Ovary (tissue), 9 donors: ENCODE data around the gene WNT7A. TPM values are rescaled to one million over a fixed set of nuclear protein-coding genes. Genes with fewer than 3 reads are reported as not detected.
A peak's percentile ranks its signal among the peaks of the same experiment; 100 is the strongest.

ENCODE experiments used
- DNase-seq, 5 donors: peaks; one replicate each; pipeline ENCODE4 v3.0.0-alpha.2; 2019 to 2020
- H3K27ac ChIP-seq, 2 donors: fragments of 200-600 bp; one replicate each; pipeline versions ENCODE4 v1.5.1 to v1.8.0; 2019 to 2022
- H3K27me3 ChIP-seq: fragments of 200-600 bp; one replicate; pipeline ENCODE4 v1.8.0; 2022
- H3K36me3 ChIP-seq: fragments of 200-600 bp; sonication (generic); one replicate; pipeline ENCODE4 v1.5.1; 2019
- H3K4me1 ChIP-seq: one replicate; pipeline ENCODE4 v1.8.1; 2013; ENCODE audit warnings: mild to moderate bottlenecking, moderate library complexity; ENCODE audit not compliant: insufficient read depth
- H3K4me3 ChIP-seq: fragments of 200-600 bp; sonication (generic); one replicate; pipeline ENCODE4 v1.5.1; 2017
- H3K9me3 ChIP-seq, 2 donors: fragments of 200-600 bp in 1 of 2; sonication (generic) in 1 of 2; one replicate each; pipeline versions ENCODE4 v1.5.1 to v1.8.1; 2013 to 2019; ENCODE audit warnings: mild to moderate bottlenecking in 1 of 2, moderate library complexity in 1 of 2
- CTCF ChIP-seq, 3 donors: fragments of 450-650 bp in 2 of 3; fragments of 200-600 bp in 1 of 3; IDR thresholded peaks; one replicate each; pipeline versions ENCODE4 v1.5.1 to v1.8.0; 2016 to 2022; ENCODE audit warnings: antibody characterized with exemption in 3 of 3, mild to moderate bottlenecking in 1 of 3
- EP300 ChIP-seq: sonication (generic); formaldehyde crosslinking; IDR thresholded peaks from one replicate; pipeline ENCODE4 v1.6.1; 2017; ENCODE audit warnings: antibody characterized with exemption
- POLR2A ChIP-seq: fragments of 450-650 bp; IDR thresholded peaks from one replicate; pipeline ENCODE4 v1.6.1; 2017; ENCODE audit warnings: antibody characterized with exemption, mild to moderate bottlenecking, moderate library complexity
- WGBS, 3 donors: extraction: QIAGEN DNeasy Blood & Tissue Kit in 1 of 3; methylation state at CpG; one replicate each; pipeline versions ENCODE4 v1.1.5 to v1.1.7; 2013 to 2017; 5-methylcytosine and 5-hydroxymethylcytosine counted together
- intact Hi-C, 4 donors: fragments of 100-400 bp; cut with DNase I; formaldehyde crosslinking; loops; one replicate each; pipeline versions ENCODE4 v1.11.0 to v1.15.1; 2022 to 2023
- polyA plus RNA-seq, 2 donors: library from polyadenylated mRNA; stranded (reverse); fragments of 200-250 nt in 1 of 2; fragments of 350-450 nt in 1 of 2; fragmentation: Illumina TruSeq in 1 of 2; extraction: RNeasy Lipid Tissue Mini Kit (QIAGEN cat#74804) in 1 of 2; gene quantifications; one replicate each; pipeline ENCODE4 v1.2.3, GENCODE V29; 2013 to 2014
- total RNA-seq, 7 donors: library from RNA; depleted of rRNA in 2 of 7; stranded (reverse); fragments of >200 nt in 2 of 7; fragmentation: NEBNext Ultra II Directional in 3 of 7; extraction: Animal tissue kit (Norgen Biotek cat#: 25700) in 3 of 7; gene quantifications; one replicate each; pipeline versions ENCODE4 v1.1.0 to v1.2.4, GENCODE V29; 2016 to 2023
- donor health status: DM: no; HTN: no; CAD: no; lungs with moderate emphysema.
- donor health status: DM: no; HTN: no; CAD: no.
- donor health status: Bipolar disorder and iron deficiency.
- donor health status: DM: yes; HTN: yes; CAD: no.
- donor health status: DM: no; HTN: no; CAD: no.
- donor health status: DM: yes; HTN: yes; CAD: no.

Gene WNT7A
- total and polyA plus RNA-seq, 9 donors, result 0.22 to 0.83 (median 0.34) TPM; not detected in 6

- Histone ChIP-seq H3K36me3 (no peaks in the 10 kb centered on the region), H3K4me1 (peaks cover 2% of the 10 kb centered on the region), H3K9me3 (no peaks in the 10 kb centered on the region), H3K27me3 (no peaks in the 10 kb centered on the region), H3K27ac (peak overlapping the region in 1 of 2 donors; percentile 57), H3K4me3 (peak overlapping the region; percentile 43)
- 1% methylated on average over 77 to 86 of the region's 86 CpGs for WGBS, 3 donors
- DNase-seq, result peak; percentile 95 to 99 (median 97)
- TF ChIP-seq POLR2A (peak; percentile 73), EP300 (no peak)
- intact Hi-C loops, result loop anchor here in 3 of 4 donors (5.0 to 10.0 kb wide), 6 partner anchors 222 to 1019 kb away; partner anchors contain the start of genes TMEM43 (in 2 of the 3) and CHCHD4 (in 1 of the 3)
Measured at GRCh38 chr3:13895155-13896105, 15.6 kb upstream of the WNT7A start.

GRCh38 chr3:13894807-13895154 is 14.9 kb upstream of the WNT7A start:
- peak overlapping the region; percentile 43 for H3K4me3 ChIP-seq
- no peak overlapping the region for H3K27ac ChIP-seq
- H3K4me1 ChIP-seq, result peaks cover 2% of the 10 kb centered on the region
- intact Hi-C loops, result loop anchor here in 3 of 4 donors (5.0 to 10.0 kb wide), 6 partner anchors 223 to 1020 kb away; partner anchors contain the start of genes TMEM43 (in 2 of the 3) and CHCHD4 (in 1 of the 3)
- H3K27me3 ChIP-seq, result no peaks in the 10 kb centered on the region
- TF ChIP-seq CTCF (IDR thresholded peaks at IDR 0.05), result no peak
- TF ChIP-seq POLR2A, result no peak
- no peak for TF ChIP-seq EP300
- H3K36me3 ChIP-seq, result no peaks in the 10 kb centered on the region
- 23 to 43% (median 28%) methylated on average over 17 to 20 of the region's 20 CpGs for WGBS, 3 donors
- H3K9me3 ChIP-seq, result no peaks in the 10 kb centered on the region
- peak in 1 of 5 donors; percentile 26 for DNase-seq

GRCh38 chr3:13894096-13894806 is 14.4 kb upstream of the WNT7A start:
- Histone ChIP-seq H3K27ac (no peak overlapping the region), H3K4me1 (peaks cover 2% of the 10 kb centered on the region), H3K36me3 (no peaks in the 10 kb centered on the region), H3K4me3 (no peak overlapping the region), H3K9me3 (no peaks in the 10 kb centered on the region), H3K27me3 (no peaks in the 10 kb centered on the region)
- no peak for DNase-seq
- WGBS, 3 donors, result 43 to 51% (median 49%) methylated on average over 13 of the region's 13 CpGs
- TF ChIP-seq CTCF (IDR thresholded peaks at IDR 0.05) (no peak), EP300 (no peak), POLR2A (no peak)
- intact Hi-C loops, result loop anchor here in 3 of 4 donors (10.0 kb wide), 3 partner anchors 231 to 1021 kb away; partner anchors contain the start of genes CHCHD4 (in 1 of the 3) and TMEM43 (in 1 of the 3)

GRCh38 chr3:13892304-13892703 is 12.4 kb upstream of the WNT7A start:
- no peaks in the 10 kb centered on the region for H3K9me3 ChIP-seq
- 87 to 97% (median 93%) methylated on average over 2 of the region's 2 CpGs for WGBS, 3 donors
- no peaks in the 10 kb centered on the region for H3K27me3 ChIP-seq
- TF ChIP-seq EP300 (no peak), CTCF (IDR thresholded peaks at IDR 0.05) (no peak), POLR2A (no peak)
- H3K36me3 ChIP-seq, result no peaks in the 10 kb centered on the region
- peaks cover 2% of the 10 kb centered on the region for H3K4me1 ChIP-seq
- H3K27ac ChIP-seq, result no peak overlapping the region
- intact Hi-C loops, result loop anchor here in 3 of 4 donors (10.0 kb wide), 3 partner anchors 232 to 1022 kb away; partner anchors contain the start of genes CHCHD4 (in 1 of the 3) and TMEM43 (in 1 of the 3)
- no peak for DNase-seq
- no peak overlapping the region for H3K4me3 ChIP-seq
